DOHH2 (cell line): ENCODE data around the gene SYAP1.

Experiments
- CTCF ChIP-seq: fragments of 200-600 bp; sonication (generic); IDR thresholded peaks from one replicate; pipeline ENCODE4 v1.5.1; 2014; ENCODE audit warnings: antibody characterized with exemption, mild to moderate bottlenecking, low read depth, low read length; ENCODE audit not compliant: poor library complexity, severe bottlenecking
- EZH2phosphoT487 ChIP-seq: fragments of 200-600 bp; sonication (generic); IDR thresholded peaks from 2 replicates; pipeline ENCODE4 v1.6.1; 2017; ENCODE audit warnings: borderline replicate concordance, mild to moderate bottlenecking, antibody characterized with exemption, low read length, moderate library complexity, mixed read lengths

- no peak for TF ChIP-seq CTCF
- no peak for TF ChIP-seq EZH2phosphoT487
Measured at GRCh38 chrX:16730450-16730849, 11.0 kb downstream of the SYAP1 start.
